Fibroblast of gingiva (primary cell): Measurements from ENCODE around the gene PCA3.
A peak's percentile ranks its signal among the peaks of the same experiment; 100 is the strongest.

Experiments used
- DNase-seq: peaks from one replicate; pipeline ENCODE4 v3.0.0-alpha.2; 2011; ENCODE audit warnings: low read depth

PCA3 gene

GRCh38 chr9:76756941-76757673 lies 7.1 kb upstream of the PCA3 start:
- DNase-seq, result no peak

- DNase-seq, result no peak
These were observed 5.8 kb upstream of the PCA3 start for GRCh38 chr9:76758476-76758875.

GRCh38 chr9:76759732-76760131 lies 4.5 kb upstream of the PCA3 start:
- no peak for DNase-seq

GRCh38 chr9:76761448-76761847 lies 2.8 kb upstream of the PCA3 start:
- no peak for DNase-seq

GRCh38 chr9:76766126-76766525 lies 1.9 kb downstream of the PCA3 start:
- no peak for DNase-seq

GRCh38 chr9:76772686-76773445 lies 8.6 kb downstream of the PCA3 start:
- peak; percentile 16 for DNase-seq

- no peak for DNase-seq
These were observed 20.6 kb downstream of the PCA3 start for GRCh38 chr9:76784881-76785280.

- DNase-seq, result no peak
These were observed 21.3 kb downstream of the PCA3 start for GRCh38 chr9:76785501-76785900.

GRCh38 chr9:76787677-76788076 lies 23.4 kb downstream of the PCA3 start:
- DNase-seq, result no peak

GRCh38 chr9:76789840-76790239 lies 25.6 kb downstream of the PCA3 start:
- DNase-seq, result no peak

- DNase-seq, result no peak
These were observed 29.7 kb downstream of the PCA3 start for GRCh38 chr9:76793784-76794431.

GRCh38 chr9:76796296-76796695 lies 32.1 kb downstream of the PCA3 start:
- no peak for DNase-seq

GRCh38 chr9:76798527-76798926 lies 34.3 kb downstream of the PCA3 start:
- DNase-seq, result no peak

- DNase-seq, result no peak
These were observed 35.2 kb downstream of the PCA3 start for GRCh38 chr9:76799473-76799872.

- no peak for DNase-seq
These were observed 36.7 kb downstream of the PCA3 start for GRCh38 chr9:76800901-76801300.

GRCh38 chr9:76803083-76803482 lies 38.8 kb downstream of the PCA3 start:
- no peak for DNase-seq

- no peak for DNase-seq
These were observed 39.5 kb downstream of the PCA3 start for GRCh38 chr9:76803762-76804161.

GRCh38 chr9:76808636-76809035 lies 44.4 kb downstream of the PCA3 start:
- DNase-seq, result no peak

GRCh38 chr9:76810377-76810957 lies 46.2 kb downstream of the PCA3 start:
- DNase-seq, result peak; percentile 54

- no peak for DNase-seq
These were observed 48.4 kb downstream of the PCA3 start for GRCh38 chr9:76812591-76812990.

- DNase-seq, result peak; percentile 70
These were observed 53.3 kb downstream of the PCA3 start for GRCh38 chr9:76817489-76817888.

GRCh38 chr9:76818271-76818670 lies 54.0 kb downstream of the PCA3 start:
- peak; percentile 94 for DNase-seq

GRCh38 chr9:76820431-76820830 lies 56.2 kb downstream of the PCA3 start:
- no peak for DNase-seq
